NCI-H226 (cell line): Measurements from ENCODE around the gene ARSJ.
"Not testable (repeated sequence)": the region's sequence is repeated elsewhere in the genome, so short reads cannot be mapped to it uniquely, and the experiment has no call there.

Source experiments
- DNase-seq: peaks from one replicate; pipeline ENCODE4 v3.0.0-alpha.2; 2015

The ARSJ gene

DNA sequence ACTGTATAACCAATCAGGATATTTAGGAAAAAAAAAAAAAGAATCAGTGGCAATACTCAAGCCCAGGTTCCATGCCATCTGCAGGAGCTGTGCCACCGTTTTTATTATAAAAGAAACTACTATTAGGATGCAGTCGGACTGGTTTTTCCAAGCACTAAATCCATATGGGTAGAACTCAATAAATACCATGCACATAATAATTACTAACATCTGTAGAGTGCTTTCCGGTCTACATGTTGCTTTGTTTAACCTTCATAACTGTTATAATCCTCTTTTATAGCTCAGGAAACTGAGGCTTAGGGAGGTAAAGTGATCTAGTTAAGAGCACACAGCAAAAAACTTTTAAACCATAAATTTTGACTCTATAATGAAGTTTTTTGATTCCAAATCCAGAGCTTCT lies 24.0 kb downstream of the ARSJ start:
- DNase-seq: no peak

DNA sequence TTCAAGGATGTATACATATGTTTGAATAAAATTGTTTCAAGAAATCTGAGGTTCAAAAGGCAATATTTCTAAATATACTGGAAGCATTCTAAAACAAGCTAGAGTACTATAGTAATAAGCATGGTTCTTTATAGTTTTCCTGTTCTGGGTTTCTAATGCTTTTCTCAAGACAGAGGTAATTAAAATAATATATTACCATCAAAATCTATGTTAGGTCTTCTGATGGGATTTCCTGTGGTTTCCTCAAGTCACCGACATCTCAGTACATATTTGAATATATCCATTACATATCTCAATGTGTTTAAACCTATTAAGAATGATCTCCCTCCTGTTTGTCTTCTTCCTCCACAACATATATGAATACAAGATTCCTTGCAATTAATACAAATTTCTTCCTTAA lies 25.6 kb downstream of the ARSJ start:
- DNase-seq: no peak

DNA sequence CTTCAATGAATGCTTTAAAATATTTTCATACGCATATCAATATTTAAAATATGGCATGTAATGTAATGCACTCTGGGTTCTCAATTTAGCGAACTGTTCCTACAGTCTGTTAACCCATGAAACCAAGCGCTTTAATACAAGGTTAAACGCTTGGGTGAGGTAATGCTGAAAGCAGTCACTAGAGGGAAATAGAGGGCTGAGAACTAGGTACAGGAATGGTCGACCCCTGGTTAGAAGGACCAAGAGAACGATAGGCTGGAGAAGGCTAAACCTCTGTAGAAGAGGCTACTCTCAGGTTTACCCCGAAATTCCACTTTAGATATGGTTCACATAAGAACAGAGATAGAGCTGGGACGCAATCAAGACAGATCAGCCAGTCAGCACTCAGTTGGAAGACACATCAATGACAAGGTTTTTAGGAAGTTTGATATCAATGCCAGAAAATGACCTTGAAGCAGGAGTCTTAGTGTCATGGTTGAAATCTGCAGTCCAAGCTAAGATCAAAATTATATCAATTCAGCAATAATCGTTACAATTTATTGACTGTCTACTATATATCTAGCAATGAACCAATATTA lies 26.9 kb downstream of the ARSJ start:
- DNase-seq: no peak

GRCh38 chr4:113951263-113951662 lies 28.2 kb downstream of the ARSJ start:
- no peak for DNase-seq

- no peak for DNase-seq
Observed at GRCh38 chr4:113950207-113950606, 29.2 kb downstream of the ARSJ start.

DNA sequence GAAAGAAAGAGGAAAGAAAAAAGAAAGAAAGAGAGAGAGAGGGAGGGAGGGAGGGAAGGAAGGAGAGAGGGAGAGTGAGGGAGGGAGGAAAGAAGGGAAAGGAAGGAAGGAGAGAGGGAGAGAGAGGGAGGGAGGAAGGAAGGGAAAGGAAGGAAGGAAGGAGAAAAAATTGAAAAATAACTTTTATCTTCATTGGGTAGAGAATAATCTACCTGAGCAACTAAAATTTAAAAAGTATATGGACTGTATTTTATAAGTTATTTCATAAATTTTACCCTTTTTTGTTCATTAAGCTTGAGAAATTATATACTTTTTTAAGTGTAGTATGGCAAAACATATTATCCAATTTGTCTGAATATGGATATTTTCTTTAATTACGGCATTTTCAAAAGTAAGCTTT lies 32.0 kb downstream of the ARSJ start:
- no peak for DNase-seq

GRCh38 chr4:113945906-113946305 lies 33.5 kb downstream of the ARSJ start:
- DNase-seq: no peak

- no peak for DNase-seq
Observed at GRCh38 chr4:113943863-113944262, 35.6 kb downstream of the ARSJ start.

DNA sequence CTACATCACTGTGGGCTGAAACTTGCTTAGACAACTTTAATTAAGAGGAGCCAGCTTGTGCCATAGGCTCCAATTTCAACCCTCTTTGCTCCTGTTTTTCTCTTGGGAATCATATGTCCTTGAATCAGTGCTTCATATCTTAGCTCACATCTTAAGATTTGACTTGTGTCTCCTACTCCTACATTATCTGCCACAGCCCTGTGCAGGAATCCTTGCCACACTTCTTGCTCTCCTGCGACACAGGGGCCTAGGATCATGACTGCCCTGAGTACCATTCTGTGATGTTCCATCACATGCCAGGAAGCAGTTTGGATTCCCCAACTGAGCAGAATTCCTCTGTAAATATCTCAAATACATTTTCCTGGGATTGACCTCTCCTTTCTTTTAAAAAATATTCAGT lies 36.4 kb downstream of the ARSJ start:
- no peak for DNase-seq

GRCh38 chr4:113941836-113942235 lies 37.6 kb downstream of the ARSJ start:
- peak; percentile 56 for DNase-seq

- not testable (repeated sequence) for DNase-seq
Observed at GRCh38 chr4:113940103-113940502, 39.3 kb downstream of the ARSJ start.

GRCh38 chr4:113935190-113935589 lies 44.3 kb downstream of the ARSJ start:
- DNase-seq: no peak

DNA sequence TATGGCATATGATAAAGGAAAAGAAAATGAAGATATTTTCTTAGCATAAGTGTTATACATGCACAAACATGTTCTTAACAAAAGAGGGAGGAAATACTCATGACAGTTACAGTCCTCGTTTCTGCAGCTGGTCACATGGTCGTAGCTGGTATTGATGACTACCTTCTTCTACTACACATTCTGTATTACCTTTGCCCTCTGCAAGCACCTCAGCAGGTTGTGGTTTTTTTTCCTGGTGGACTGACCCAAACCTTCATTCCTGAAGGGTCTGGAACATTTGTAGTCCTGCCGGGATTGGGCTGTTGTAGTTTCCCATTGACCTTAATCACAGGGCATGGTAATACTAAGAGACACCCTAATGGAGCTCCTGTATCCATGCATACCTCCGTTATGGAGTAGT lies 54.7 kb downstream of the ARSJ start:
- not testable (repeated sequence) for DNase-seq

DNA sequence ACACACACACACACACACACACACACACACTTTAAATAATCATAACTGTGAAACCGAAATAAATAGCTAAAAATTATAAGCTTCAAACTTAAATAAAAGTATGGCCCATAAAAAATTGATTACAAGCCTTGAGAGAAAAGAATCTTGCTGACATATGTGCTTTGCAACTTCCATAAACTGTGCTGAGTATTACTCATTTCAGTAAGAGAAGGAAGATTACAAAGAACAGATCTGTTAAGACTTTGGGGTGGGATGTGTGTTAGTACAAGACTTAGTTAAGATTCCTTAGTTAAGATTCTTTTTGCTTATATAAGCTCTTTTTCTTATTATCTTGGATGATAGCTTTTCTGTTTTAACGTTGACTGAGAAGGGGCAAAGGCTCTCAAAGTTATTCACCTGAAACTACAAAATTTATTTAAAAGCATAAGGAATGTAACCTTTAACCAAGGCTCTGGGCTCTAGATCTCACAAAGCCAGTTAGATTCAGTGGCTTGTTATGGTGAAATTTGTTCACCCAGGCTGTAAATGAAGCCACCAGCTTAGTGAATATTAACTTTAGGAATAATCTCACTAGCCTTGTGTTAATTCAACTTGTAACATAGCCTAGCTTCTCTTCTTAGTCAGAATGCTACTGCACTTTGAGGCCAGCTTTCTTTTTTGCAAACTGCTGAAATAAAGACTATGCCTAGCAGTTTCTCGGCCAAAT lies 58.2 kb downstream of the ARSJ start:
- no peak for DNase-seq

GRCh38 chr4:113919611-113920010 lies 59.8 kb downstream of the ARSJ start:
- peak; percentile 7 for DNase-seq

DNA sequence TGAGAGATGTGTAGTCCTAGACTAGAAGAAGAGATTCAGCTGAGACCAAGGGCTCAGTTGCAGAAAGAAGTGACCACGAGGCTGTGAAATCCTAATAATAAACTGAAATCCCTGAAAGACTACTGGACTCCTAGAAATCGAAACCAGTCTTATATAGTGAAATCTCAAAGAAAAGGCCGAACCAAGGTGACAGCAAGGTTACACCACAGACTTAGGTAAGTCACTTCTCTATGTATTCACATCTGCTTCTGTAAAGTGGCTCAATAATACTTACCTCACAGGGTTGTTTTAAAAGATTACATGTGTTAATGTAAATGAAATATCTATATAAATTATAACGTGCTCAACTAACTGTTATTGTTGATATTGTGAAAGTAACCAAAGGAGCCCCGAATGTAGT lies 60.3 kb downstream of the ARSJ start:
- DNase-seq: no peak

- DNase-seq: no peak
Observed at GRCh38 chr4:113908829-113909228, 70.6 kb downstream of the ARSJ start.

GRCh38 chr4:113907559-113907958 lies 71.9 kb downstream of the ARSJ start:
- no peak for DNase-seq

- DNase-seq: no peak
Observed at GRCh38 chr4:113905301-113905700, 74.1 kb downstream of the ARSJ start.

DNA sequence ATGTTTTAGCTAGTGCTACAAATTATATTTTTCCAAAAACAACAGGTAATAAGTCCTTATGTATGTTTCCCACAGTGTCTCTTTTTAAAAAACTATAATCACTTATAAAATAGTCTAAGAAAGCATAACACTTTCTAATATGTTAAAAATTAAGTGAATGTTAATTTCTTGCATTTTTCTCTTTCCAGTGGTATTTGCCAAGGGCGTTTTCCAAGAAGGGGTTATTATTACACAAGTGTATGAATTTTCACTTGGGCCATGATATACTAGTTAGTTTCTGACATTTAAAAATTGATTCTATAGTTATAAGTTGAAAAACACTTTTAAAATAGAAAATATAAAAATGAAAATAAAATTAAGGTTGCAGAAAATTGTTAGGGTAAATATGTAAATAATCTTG lies 74.6 kb downstream of the ARSJ start:
- DNase-seq: no peak

- no peak for DNase-seq
Observed at GRCh38 chr4:113901994-113902787, 77.3 kb downstream of the ARSJ start.

DNA sequence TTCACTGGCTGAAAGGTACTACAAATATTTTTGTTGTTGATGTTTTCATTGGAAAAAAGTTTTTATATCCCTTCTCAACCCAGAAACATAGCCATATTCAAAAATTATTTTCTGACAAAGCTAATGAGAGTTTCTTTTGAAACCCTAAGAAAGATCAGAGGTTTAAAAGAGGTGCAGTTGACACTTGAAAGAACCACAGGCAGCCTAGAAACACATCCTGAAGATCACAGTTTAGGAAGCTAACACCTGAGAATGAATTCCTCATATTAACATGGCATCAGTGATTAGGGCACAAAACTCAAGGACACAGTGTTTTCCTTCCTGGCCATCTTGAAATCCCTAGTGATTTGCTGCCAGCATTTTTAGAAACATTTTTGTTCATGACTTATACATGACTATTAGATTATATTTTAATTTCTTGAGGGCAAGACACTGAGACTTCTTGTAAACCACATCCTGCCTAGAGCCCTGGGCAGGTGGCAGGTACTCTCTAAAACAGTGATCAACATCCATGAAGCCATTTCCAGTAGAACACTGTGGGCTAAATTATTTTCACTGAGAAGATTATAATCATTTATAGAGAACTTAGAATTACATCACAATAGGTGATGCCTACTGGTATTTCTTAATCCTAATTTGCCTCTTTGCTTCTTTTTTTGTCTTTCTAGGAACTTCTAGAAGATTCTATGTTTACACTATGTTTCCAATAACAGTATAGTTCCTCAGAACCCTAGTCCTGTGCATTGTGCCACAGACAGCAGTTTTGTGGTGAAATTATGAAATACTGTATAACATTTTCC lies 80.0 kb downstream of the ARSJ start:
- DNase-seq: no peak

DNA sequence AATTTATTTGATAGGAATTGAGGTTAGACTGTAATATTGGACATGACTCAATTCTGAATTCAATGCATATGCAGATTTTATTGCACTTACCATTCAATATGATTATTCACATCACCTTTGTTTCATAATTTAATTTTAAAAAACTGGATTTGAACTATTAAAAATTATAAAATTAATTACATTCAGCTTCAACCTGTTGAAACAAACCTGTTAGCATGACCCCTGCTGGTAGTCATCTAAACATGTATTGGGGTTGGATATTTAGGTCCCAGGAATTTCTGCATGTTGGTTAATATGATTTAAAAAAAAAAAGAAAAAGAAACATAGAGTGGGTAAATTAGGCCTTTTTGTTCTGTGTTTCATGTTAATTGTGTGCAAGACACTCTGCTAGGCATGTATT lies 85.9 kb downstream of the ARSJ start:
- no peak for DNase-seq
